ENCODE measurements around the gene WDR4. TPM values are rescaled to one million over a fixed set of nuclear protein-coding genes. Genes with fewer than 3 reads are reported as not detected.
A peak's percentile ranks its signal among the peaks of the same experiment; 100 is the strongest.
"Not testable (repeated sequence)": the region's sequence is repeated elsewhere in the genome, so short reads cannot be mapped to it uniquely, and the experiment has no call there.

WDR4 gene
- polyA plus RNA-seq, 1 experiment, result 13.7 TPM

GRCh38 chr21:42892582-42892930 lies 13.2 kb upstream of the WDR4 start:
- Histone ChIP-seq H3K36me3 (ENCODE audit: control insufficient read depth, insufficient read depth, low read length) (peaks cover 4% of the 10 kb centered on the region), H3K27me3 (ENCODE audit: control insufficient read depth, insufficient read depth, low read length) (no peaks in the 10 kb centered on the region), H3K4me3 (ENCODE audit: low read depth, low read length) (peak overlapping the region; percentile 75)
- ChIA-PET POLR2A (no interaction called here), CTCF (interaction anchor here (2.0 kb wide), 1 partner anchor 39 kb away, joined by 4 read pairs; no protein-coding TSS in a partner anchor)
- no peak for TF ChIP-seq CTCF (IDR thresholded peaks at IDR 0.05; ENCODE audit: insufficient read depth, low read depth, low read length)
- DNase-seq (ENCODE audit: low read depth), result no peak

- H3K27me3 ChIP-seq (ENCODE audit: control insufficient read depth, insufficient read depth, low read length), result no peaks in the 10 kb centered on the region
- DNase-seq (ENCODE audit: low read depth), result no peak
- ChIA-PET CTCF (no interaction called here), POLR2A (no interaction called here)
- TF ChIP-seq CTCF (IDR thresholded peaks at IDR 0.05; ENCODE audit: insufficient read depth, low read depth, low read length), result no peak
- no peak overlapping the region for H3K4me3 ChIP-seq (ENCODE audit: low read depth, low read length)
- no peaks in the 10 kb centered on the region for H3K36me3 ChIP-seq (ENCODE audit: control insufficient read depth, insufficient read depth, low read length)
These were observed 8.0 kb upstream of the WDR4 start for GRCh38 chr21:42887326-42887725.

GRCh38 chr21:42883921-42884320 lies 4.6 kb upstream of the WDR4 start:
- Histone ChIP-seq H3K27me3 (ENCODE audit: control insufficient read depth, insufficient read depth, low read length) (no peaks in the 10 kb centered on the region), H3K36me3 (ENCODE audit: control insufficient read depth, insufficient read depth, low read length) (no peaks in the 10 kb centered on the region), H3K4me3 (ENCODE audit: low read depth, low read length) (no peak overlapping the region)
- no peak for DNase-seq (ENCODE audit: low read depth)
- POLR2A ChIA-PET, result no interaction called here
- CTCF ChIA-PET, result no interaction called here
- no peak for TF ChIP-seq CTCF (IDR thresholded peaks at IDR 0.05; ENCODE audit: insufficient read depth, low read depth, low read length)

GRCh38 chr21:42880352-42880751 lies 1.0 kb upstream of the WDR4 start:
- DNase-seq (ENCODE audit: low read depth), result no peak
- ChIA-PET POLR2A (no interaction called here), CTCF (no interaction called here)
- Histone ChIP-seq H3K36me3 (ENCODE audit: control insufficient read depth, insufficient read depth, low read length) (no peaks in the 10 kb centered on the region), H3K27me3 (ENCODE audit: control insufficient read depth, insufficient read depth, low read length) (no peaks in the 10 kb centered on the region), H3K4me3 (ENCODE audit: low read depth, low read length) (no peak overlapping the region)
- no peak for TF ChIP-seq CTCF (IDR thresholded peaks at IDR 0.05; ENCODE audit: insufficient read depth, low read depth, low read length)

- ChIA-PET CTCF (interaction anchor here (0.6 to 1.0 kb wide), 4 partner anchors 10 to 359 kb away, joined by 3 to 4 read pairs (median 3); no protein-coding TSS in a partner anchor), POLR2A (no interaction called here)
- DNase-seq (ENCODE audit: low read depth), result no peak
- peak overlapping the region; percentile 94 for H3K4me3 ChIP-seq (ENCODE audit: low read depth, low read length)
- no peaks in the 10 kb centered on the region; the same call in 1 of the 2 replicates for H3K36me3 ChIP-seq (ENCODE audit: control insufficient read depth, insufficient read depth, low read length)
- no peak for TF ChIP-seq CTCF (IDR thresholded peaks at IDR 0.05; ENCODE audit: insufficient read depth, low read depth, low read length)
- no peaks in the 10 kb centered on the region for H3K27me3 ChIP-seq (ENCODE audit: control insufficient read depth, insufficient read depth, low read length)
These were observed 704 bp downstream of the WDR4 start for GRCh38 chr21:42878678-42878992.

- POLR2A ChIA-PET; H3K27me3 ChIP-seq (ENCODE audit: control insufficient read depth, insufficient read depth, low read length); DNase-seq (ENCODE audit: low read depth); H3K4me3 ChIP-seq (ENCODE audit: low read depth, low read length); CTCF ChIA-PET; H3K36me3 ChIP-seq (ENCODE audit: control insufficient read depth, insufficient read depth, low read length): not testable (repeated sequence)
These were observed 3.5 kb downstream of the WDR4 start for GRCh38 chr21:42875811-42876210.

All from BJ (cell line).